Loucy (cell line): Measurements from ENCODE around the gene OPN1MW.

ENCODE experiments used
- H2AFZ ChIP-seq: fragments of 200-600 bp; sonication (generic); 2 replicates; pipeline ENCODE4 v1.6.0; 2016; ENCODE audit warnings: antibody characterized with exemption, mild to moderate bottlenecking, low read length, moderate library complexity
- H3F3A ChIP-seq: fragments of 200-600 bp; 2 replicates; pipeline ENCODE4 v1.6.0; 2016; ENCODE audit warnings: antibody characterized with exemption, low read depth, mild to moderate bottlenecking
- H3K27me3 ChIP-seq: fragments of 200-600 bp; sonication (generic); 2 replicates; pipeline ENCODE4 v1.6.1; 2014; ENCODE audit warnings: low read length, mild to moderate bottlenecking; ENCODE audit not compliant: insufficient read depth, poor library complexity, severe bottlenecking
- H3K36me3 ChIP-seq: fragments of 200-600 bp; sonication (generic); 2 replicates; pipeline ENCODE4 v1.6.1; 2016; ENCODE audit warnings: low read length; ENCODE audit not compliant: insufficient read depth
- H3K4me1 ChIP-seq: fragments of 200-600 bp; sonication (generic); 2 replicates; pipeline ENCODE4 v1.5.1; 2014; ENCODE audit warnings: low read length, mild to moderate bottlenecking; ENCODE audit not compliant: insufficient read depth, poor library complexity, severe bottlenecking
- H3K4me2 ChIP-seq: fragments of 200-600 bp; sonication (generic); 2 replicates; pipeline ENCODE4 v1.6.0; 2014; ENCODE audit warnings: antibody characterized with exemption, low read length, low read depth, mild to moderate bottlenecking; ENCODE audit not compliant: poor library complexity, severe bottlenecking
- H3K4me3 ChIP-seq: fragments of 200-600 bp; sonication (generic); 2 replicates; pipeline ENCODE4 v1.5.1; 2014; ENCODE audit warnings: low read length, mild to moderate bottlenecking, mixed read lengths; ENCODE audit not compliant: poor library complexity, severe bottlenecking
- H3K79me2 ChIP-seq: fragments of 200-600 bp; sonication (generic); 2 replicates; pipeline ENCODE4 v1.6.1; 2014; ENCODE audit warnings: low read length; ENCODE audit not compliant: insufficient read depth
- H3K9ac ChIP-seq: fragments of 200-600 bp; sonication (generic); 2 replicates; pipeline ENCODE4 v1.6.0; 2014; ENCODE audit warnings: mild to moderate bottlenecking, low read depth, low read length, moderate library complexity; ENCODE audit not compliant: poor library complexity, severe bottlenecking
- H3K9me2 ChIP-seq: fragments of 200-600 bp; sonication (generic); replicated peaks from 2 replicates; pipeline ENCODE4 v1.6.1; 2016; ENCODE audit warnings: low read depth, low read length, mixed read lengths
- H3K9me3 ChIP-seq: fragments of 200-600 bp; sonication (generic); 2 replicates; pipeline ENCODE4 v1.6.1; 2014; ENCODE audit warnings: mild to moderate bottlenecking, antibody characterized with exemption, low read length, low read depth; ENCODE audit not compliant: insufficient read depth
- H4K20me1 ChIP-seq: fragments of 200-600 bp; sonication (generic); 2 replicates; pipeline ENCODE4 v1.6.0; 2014; ENCODE audit warnings: antibody characterized with exemption, low read length, mild to moderate bottlenecking; ENCODE audit not compliant: insufficient read depth, poor library complexity, severe bottlenecking
- EZH2phosphoT487 ChIP-seq: fragments of 200-600 bp; IDR thresholded peaks from 2 replicates; pipeline ENCODE4 v1.6.1; 2018; ENCODE audit warnings: antibody characterized with exemption, mild to moderate bottlenecking, moderate library complexity, borderline replicate concordance
- TF ChIP-seq, protein P1 (sequence below): fragments of 200-600 bp; sonication (generic); conservative IDR thresholded peaks from 2 replicates; pipeline ENCODE4 v1.5.1; 2014; ENCODE audit warnings: mild to moderate bottlenecking, antibody characterized with exemption, low read length

Gene OPN1MW

GRCh38 chrX:154138857-154139256 lies 43.5 kb upstream of the OPN1MW start:
- H3K27me3 ChIP-seq, result no peaks in the 10 kb centered on the region
- no peaks in the 10 kb centered on the region for H3K9me2 ChIP-seq
- H4K20me1 ChIP-seq, result no peaks in the 10 kb centered on the region
- TF ChIP-seq, protein P1, sequence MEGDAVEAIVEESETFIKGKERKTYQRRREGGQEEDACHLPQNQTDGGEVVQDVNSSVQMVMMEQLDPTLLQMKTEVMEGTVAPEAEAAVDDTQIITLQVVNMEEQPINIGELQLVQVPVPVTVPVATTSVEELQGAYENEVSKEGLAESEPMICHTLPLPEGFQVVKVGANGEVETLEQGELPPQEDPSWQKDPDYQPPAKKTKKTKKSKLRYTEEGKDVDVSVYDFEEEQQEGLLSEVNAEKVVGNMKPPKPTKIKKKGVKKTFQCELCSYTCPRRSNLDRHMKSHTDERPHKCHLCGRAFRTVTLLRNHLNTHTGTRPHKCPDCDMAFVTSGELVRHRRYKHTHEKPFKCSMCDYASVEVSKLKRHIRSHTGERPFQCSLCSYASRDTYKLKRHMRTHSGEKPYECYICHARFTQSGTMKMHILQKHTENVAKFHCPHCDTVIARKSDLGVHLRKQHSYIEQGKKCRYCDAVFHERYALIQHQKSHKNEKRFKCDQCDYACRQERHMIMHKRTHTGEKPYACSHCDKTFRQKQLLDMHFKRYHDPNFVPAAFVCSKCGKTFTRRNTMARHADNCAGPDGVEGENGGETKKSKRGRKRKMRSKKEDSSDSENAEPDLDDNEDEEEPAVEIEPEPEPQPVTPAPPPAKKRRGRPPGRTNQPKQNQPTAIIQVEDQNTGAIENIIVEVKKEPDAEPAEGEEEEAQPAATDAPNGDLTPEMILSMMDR, result no peak
- no peak for TF ChIP-seq EZH2phosphoT487
- H3K9ac ChIP-seq, result no peak overlapping the region
- no peaks in the 10 kb centered on the region for H3K9me3 ChIP-seq
- H3K4me3 ChIP-seq, result no peak overlapping the region
- peaks cover 6% of the 10 kb centered on the region for H3K4me1 ChIP-seq
- no peak overlapping the region for H2AFZ ChIP-seq
- no peaks in the 10 kb centered on the region for H3K36me3 ChIP-seq
- H3K4me2 ChIP-seq, result no peak overlapping the region
- no peaks in the 10 kb centered on the region for H3F3A ChIP-seq
- no peaks in the 10 kb centered on the region for H3K79me2 ChIP-seq

DNA sequence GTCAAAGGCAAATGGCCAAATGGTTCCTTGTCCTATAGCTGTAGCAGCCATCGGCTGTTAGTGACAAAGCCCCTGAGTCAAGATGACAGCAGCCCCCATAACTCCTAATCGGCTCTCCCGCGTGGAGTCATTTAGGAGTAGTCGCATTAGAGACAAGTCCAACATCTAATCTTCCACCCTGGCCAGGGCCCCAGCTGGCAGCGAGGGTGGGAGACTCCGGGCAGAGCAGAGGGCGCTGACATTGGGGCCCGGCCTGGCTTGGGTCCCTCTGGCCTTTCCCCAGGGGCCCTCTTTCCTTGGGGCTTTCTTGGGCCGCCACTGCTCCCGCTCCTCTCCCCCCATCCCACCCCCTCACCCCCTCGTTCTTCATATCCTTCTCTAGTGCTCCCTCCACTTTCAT lies 42.2 kb upstream of the OPN1MW start:
- no peaks in the 10 kb centered on the region for H3K79me2 ChIP-seq
- H3K9me2 ChIP-seq, result no peaks in the 10 kb centered on the region
- no peaks in the 10 kb centered on the region for H3K27me3 ChIP-seq
- no peak overlapping the region for H3K4me2 ChIP-seq
- H3K9me3 ChIP-seq, result no peaks in the 10 kb centered on the region
- H3K9ac ChIP-seq, result no peak overlapping the region
- TF ChIP-seq, protein P1, result no peak
- TF ChIP-seq EZH2phosphoT487, result no peak
- no peaks in the 10 kb centered on the region for H3F3A ChIP-seq
- H3K36me3 ChIP-seq, result no peaks in the 10 kb centered on the region
- H4K20me1 ChIP-seq, result no peaks in the 10 kb centered on the region
- H3K4me3 ChIP-seq, result no peak overlapping the region
- H3K4me1 ChIP-seq, result peaks cover 6% of the 10 kb centered on the region
- no peak overlapping the region for H2AFZ ChIP-seq

DNA sequence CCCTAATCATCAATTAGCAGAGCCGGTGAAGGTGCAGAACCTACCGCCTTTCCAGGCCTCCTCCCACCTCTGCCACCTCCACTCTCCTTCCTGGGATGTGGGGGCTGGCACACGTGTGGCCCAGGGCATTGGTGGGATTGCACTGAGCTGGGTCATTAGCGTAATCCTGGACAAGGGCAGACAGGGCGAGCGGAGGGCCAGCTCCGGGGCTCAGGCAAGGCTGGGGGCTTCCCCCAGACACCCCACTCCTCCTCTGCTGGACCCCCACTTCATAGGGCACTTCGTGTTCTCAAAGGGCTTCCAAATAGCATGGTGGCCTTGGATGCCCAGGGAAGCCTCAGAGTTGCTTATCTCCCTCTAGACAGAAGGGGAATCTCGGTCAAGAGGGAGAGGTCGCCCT lies 41.7 kb upstream of the OPN1MW start:
- H3F3A ChIP-seq, result no peaks in the 10 kb centered on the region
- H3K36me3 ChIP-seq, result no peaks in the 10 kb centered on the region
- no peak overlapping the region for H3K9ac ChIP-seq
- H2AFZ ChIP-seq, result no peak overlapping the region
- no peaks in the 10 kb centered on the region for H3K9me3 ChIP-seq
- no peak overlapping the region for H3K4me3 ChIP-seq
- no peak overlapping the region for H3K4me2 ChIP-seq
- peaks cover 6% of the 10 kb centered on the region for H3K4me1 ChIP-seq
- TF ChIP-seq, protein P1, result no peak
- no peak for TF ChIP-seq EZH2phosphoT487
- no peaks in the 10 kb centered on the region for H3K79me2 ChIP-seq
- no peaks in the 10 kb centered on the region for H3K9me2 ChIP-seq
- H3K27me3 ChIP-seq, result no peaks in the 10 kb centered on the region
- no peaks in the 10 kb centered on the region for H4K20me1 ChIP-seq
